ENCODE measurements around the gene GNAQ.

The GNAQ gene

DNA sequence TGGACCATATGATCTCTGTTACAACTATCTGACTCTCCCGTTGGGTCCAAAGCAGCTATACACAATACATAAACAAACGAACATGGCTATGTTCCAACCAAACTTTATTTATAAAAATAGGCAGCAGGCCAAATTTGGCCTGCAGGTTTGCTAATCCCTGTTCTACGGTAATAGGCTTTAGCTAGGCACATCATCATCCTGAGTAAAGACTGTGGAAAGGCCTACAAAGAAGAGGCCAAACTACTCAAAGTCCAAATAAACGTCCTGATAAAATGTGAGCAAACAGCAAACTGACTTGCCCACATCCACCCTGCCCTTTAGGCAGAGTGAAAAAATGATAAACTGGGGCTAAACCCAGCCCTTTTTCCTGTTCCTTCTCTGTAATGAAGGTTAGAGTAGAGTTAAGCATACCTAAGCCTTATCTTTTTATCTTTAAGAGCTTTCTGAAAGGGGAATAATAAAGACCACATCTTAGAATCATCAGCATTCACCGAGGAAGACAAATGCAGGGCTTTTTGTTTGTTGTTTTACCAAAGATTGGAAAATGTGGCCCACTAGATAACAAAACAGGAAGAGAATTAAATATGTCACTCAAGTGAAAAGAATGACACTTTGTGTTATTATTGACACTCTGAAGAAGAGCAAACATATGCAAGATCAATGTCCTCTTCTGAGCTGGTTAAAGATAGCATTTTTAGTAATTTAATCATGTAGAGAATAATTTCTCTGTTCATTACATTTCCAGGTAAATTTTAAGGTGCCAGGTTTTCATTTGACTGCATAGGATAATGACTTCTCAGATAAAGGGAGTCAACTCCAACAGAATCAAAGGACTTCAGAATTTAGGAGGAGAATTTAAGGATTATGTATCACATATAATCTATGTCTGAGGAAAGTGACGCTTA, 223.5 kb downstream of the GNAQ start:
- no peaks in the 10 kb centered on the region for H3K27me3 ChIP-seq (ENCODE audit: insufficient read depth, low read length, poor library complexity)
- DNase-seq (peak; percentile 9), ATAC-seq (ENCODE audit: insufficient read depth, low read depth) (peak; percentile 84)
- peaks cover 28% of the 10 kb centered on the region for H3K4me1 ChIP-seq (ENCODE audit: insufficient read depth, low read length)
- peaks cover 61% of the 10 kb centered on the region for H3K36me3 ChIP-seq (ENCODE audit: insufficient read depth, low read length)
- no peak overlapping the region for H3K4me2 ChIP-seq (ENCODE audit: insufficient read depth, low read length)
- peaks cover 47% of the 10 kb centered on the region for H3K79me2 ChIP-seq (ENCODE audit: insufficient read depth, low read length)
- H3K27ac ChIP-seq (ENCODE audit: low read length): peak overlapping the region; percentile 2; the same call in 1 of the 2 replicates
- no peak overlapping the region for H3K4me3 ChIP-seq (ENCODE audit: low read depth in 1 of 2, low read length in 2 of 2)
- TF ChIP-seq, protein P1, sequence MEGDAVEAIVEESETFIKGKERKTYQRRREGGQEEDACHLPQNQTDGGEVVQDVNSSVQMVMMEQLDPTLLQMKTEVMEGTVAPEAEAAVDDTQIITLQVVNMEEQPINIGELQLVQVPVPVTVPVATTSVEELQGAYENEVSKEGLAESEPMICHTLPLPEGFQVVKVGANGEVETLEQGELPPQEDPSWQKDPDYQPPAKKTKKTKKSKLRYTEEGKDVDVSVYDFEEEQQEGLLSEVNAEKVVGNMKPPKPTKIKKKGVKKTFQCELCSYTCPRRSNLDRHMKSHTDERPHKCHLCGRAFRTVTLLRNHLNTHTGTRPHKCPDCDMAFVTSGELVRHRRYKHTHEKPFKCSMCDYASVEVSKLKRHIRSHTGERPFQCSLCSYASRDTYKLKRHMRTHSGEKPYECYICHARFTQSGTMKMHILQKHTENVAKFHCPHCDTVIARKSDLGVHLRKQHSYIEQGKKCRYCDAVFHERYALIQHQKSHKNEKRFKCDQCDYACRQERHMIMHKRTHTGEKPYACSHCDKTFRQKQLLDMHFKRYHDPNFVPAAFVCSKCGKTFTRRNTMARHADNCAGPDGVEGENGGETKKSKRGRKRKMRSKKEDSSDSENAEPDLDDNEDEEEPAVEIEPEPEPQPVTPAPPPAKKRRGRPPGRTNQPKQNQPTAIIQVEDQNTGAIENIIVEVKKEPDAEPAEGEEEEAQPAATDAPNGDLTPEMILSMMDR (IDR thresholded peaks at IDR 0.05; ENCODE audit: borderline replicate concordance, extremely low read depth, low read length, poor library complexity, severe bottlenecking): no peak
- no peak for TF ChIP-seq EZH2 (IDR thresholded peaks at IDR 0.05; ENCODE audit: borderline replicate concordance, low read depth, low read length, severe bottlenecking)
- H2AFZ ChIP-seq (ENCODE audit: low read depth, low read length): no peak overlapping the region
- H3K9me3 ChIP-seq (ENCODE audit: insufficient read depth, low read length, severe bottlenecking): no peaks in the 10 kb centered on the region
- H3K9ac ChIP-seq (ENCODE audit: low read depth, low read length): no peak overlapping the region
- no peaks in the 10 kb centered on the region; the same call in 1 of the 2 replicates for H4K20me1 ChIP-seq (ENCODE audit: insufficient read depth, low read length)

DNA sequence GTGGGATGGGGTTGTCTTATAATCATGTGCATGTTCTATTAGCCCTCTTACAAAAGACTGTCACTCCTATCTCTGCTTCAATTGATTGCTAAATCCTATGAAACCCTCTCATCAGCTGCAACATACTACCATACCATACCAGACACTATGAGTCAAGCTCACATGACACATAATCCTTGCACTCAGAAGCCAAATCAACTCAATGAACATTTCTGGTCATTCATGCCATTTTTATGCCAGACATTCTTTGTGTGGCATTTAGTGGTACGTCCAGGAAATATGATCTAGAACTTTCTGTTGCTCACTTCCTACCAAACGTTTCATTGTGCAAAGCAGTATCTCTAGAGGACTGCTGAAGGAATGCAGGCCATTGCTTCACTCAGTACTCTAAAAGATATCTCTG, 224.3 kb downstream of the GNAQ start:
- Histone ChIP-seq H3K4me2 (ENCODE audit: insufficient read depth, low read length) (no peak overlapping the region), H3K27me3 (ENCODE audit: insufficient read depth, low read length, poor library complexity) (no peaks in the 10 kb centered on the region), H3K79me2 (ENCODE audit: insufficient read depth, low read length) (peaks cover 50% of the 10 kb centered on the region), H2AFZ (ENCODE audit: low read depth, low read length) (no peak overlapping the region), H3K9me3 (ENCODE audit: insufficient read depth, low read length, severe bottlenecking) (no peaks in the 10 kb centered on the region), H3K27ac (ENCODE audit: low read length) (no peak overlapping the region), H3K9ac (ENCODE audit: low read depth, low read length) (no peak overlapping the region), H3K36me3 (ENCODE audit: insufficient read depth, low read length) (peaks cover 57% of the 10 kb centered on the region), H3K4me1 (ENCODE audit: insufficient read depth, low read length) (peaks cover 28% of the 10 kb centered on the region), H4K20me1 (ENCODE audit: insufficient read depth, low read length) (no peaks in the 10 kb centered on the region; the same call in 1 of the 2 replicates), H3K4me3 (ENCODE audit: low read depth in 1 of 2, low read length in 2 of 2) (no peak overlapping the region)
- ATAC-seq (ENCODE audit: insufficient read depth, low read depth) (no peak), DNase-seq (no peak)
- TF ChIP-seq, protein P1 (IDR thresholded peaks at IDR 0.05; ENCODE audit: borderline replicate concordance, extremely low read depth, low read length, poor library complexity, severe bottlenecking): no peak
- TF ChIP-seq EZH2 (IDR thresholded peaks at IDR 0.05; ENCODE audit: borderline replicate concordance, low read depth, low read length, severe bottlenecking): no peak

DNA sequence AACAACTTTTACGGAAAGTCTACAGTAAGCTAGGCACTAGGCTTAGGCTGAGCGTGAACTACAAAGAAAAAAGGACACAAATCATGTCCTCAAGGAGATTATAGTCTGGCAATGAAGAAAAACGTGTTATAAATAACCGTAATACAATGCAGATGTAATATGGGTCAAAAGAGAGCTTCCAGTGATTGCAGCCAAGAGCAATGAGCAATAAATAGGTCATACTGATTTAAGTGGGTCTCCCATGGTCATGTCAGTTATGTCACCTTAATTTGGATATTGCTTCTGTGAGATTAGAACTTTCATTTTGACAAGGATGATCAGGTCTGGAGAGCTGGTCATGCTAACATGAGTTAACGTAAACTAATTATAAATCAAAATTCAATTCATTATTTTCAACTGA, 224.9 kb downstream of the GNAQ start:
- no peak for DNase-seq
- TF ChIP-seq EZH2 (IDR thresholded peaks at IDR 0.05; ENCODE audit: borderline replicate concordance, low read depth, low read length, severe bottlenecking): no peak
- peaks cover 50% of the 10 kb centered on the region for H3K79me2 ChIP-seq (ENCODE audit: insufficient read depth, low read length)

DNA sequence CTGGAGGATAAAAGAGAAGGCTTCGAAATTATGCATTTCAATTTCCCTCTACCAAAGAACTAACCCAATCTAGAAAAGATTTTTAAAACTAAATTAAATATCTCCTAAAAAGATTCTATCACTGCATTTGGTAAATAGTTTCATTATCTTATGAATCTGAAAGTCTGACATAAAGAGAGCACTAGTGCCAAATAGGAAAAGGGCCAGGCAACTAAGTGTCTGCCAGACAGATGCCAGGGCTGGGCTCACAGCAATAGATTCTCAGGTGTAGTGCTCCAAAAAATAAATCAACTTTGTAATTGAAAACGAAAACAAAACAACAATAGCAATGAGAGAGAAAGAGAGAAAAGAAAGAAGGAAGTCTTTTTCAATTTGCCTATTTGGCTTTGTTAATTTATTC, 225.8 kb downstream of the GNAQ start:
- H3K4me1 ChIP-seq (ENCODE audit: insufficient read depth, low read length): peaks cover 28% of the 10 kb centered on the region
- H4K20me1 ChIP-seq (ENCODE audit: insufficient read depth, low read length): no peaks in the 10 kb centered on the region; the same call in 1 of the 2 replicates
- H3K4me2 ChIP-seq (ENCODE audit: insufficient read depth, low read length): no peak overlapping the region
- no peak overlapping the region for H3K9ac ChIP-seq (ENCODE audit: low read depth, low read length)
- ATAC-seq (ENCODE audit: insufficient read depth, low read depth) (no peak), DNase-seq (no peak)
- H3K27ac ChIP-seq (ENCODE audit: low read length): no peak overlapping the region
- H3K36me3 ChIP-seq (ENCODE audit: insufficient read depth, low read length): peaks cover 46% of the 10 kb centered on the region
- no peak overlapping the region for H2AFZ ChIP-seq (ENCODE audit: low read depth, low read length)
- TF ChIP-seq, protein P1 (IDR thresholded peaks at IDR 0.05; ENCODE audit: borderline replicate concordance, extremely low read depth, low read length, poor library complexity, severe bottlenecking): no peak
- TF ChIP-seq EZH2 (IDR thresholded peaks at IDR 0.05; ENCODE audit: borderline replicate concordance, low read depth, low read length, severe bottlenecking): no peak
- peaks cover 56% of the 10 kb centered on the region for H3K79me2 ChIP-seq (ENCODE audit: insufficient read depth, low read length)
- no peaks in the 10 kb centered on the region for H3K27me3 ChIP-seq (ENCODE audit: insufficient read depth, low read length, poor library complexity)
- H3K9me3 ChIP-seq (ENCODE audit: insufficient read depth, low read length, severe bottlenecking): no peaks in the 10 kb centered on the region
- no peak overlapping the region for H3K4me3 ChIP-seq (ENCODE audit: low read depth in 1 of 2, low read length in 2 of 2)

More for the DNA sequence above, 224.9 kb downstream of the GNAQ start:
- Histone ChIP-seq H4K20me1 (ENCODE audit: insufficient read depth, low read length) (no peaks in the 10 kb centered on the region; the same call in 1 of the 2 replicates), H3K9ac (ENCODE audit: low read depth, low read length) (no peak overlapping the region), H3K27me3 (ENCODE audit: insufficient read depth, low read length, poor library complexity) (no peaks in the 10 kb centered on the region), H3K27ac (ENCODE audit: low read length) (0 out of 2 replicates have a peak overlapping the region, but pooled peaks have one; percentile 33), H3K4me1 (ENCODE audit: insufficient read depth, low read length) (peaks cover 28% of the 10 kb centered on the region), H2AFZ (ENCODE audit: low read depth, low read length) (no peak overlapping the region), H3K36me3 (ENCODE audit: insufficient read depth, low read length) (peaks cover 53% of the 10 kb centered on the region), H3K4me2 (ENCODE audit: insufficient read depth, low read length) (no peak overlapping the region), H3K4me3 (ENCODE audit: low read depth in 1 of 2, low read length in 2 of 2) (no peak overlapping the region), H3K9me3 (ENCODE audit: insufficient read depth, low read length, severe bottlenecking) (no peaks in the 10 kb centered on the region)
- no peak for ATAC-seq (ENCODE audit: insufficient read depth, low read depth)

All from DND-41 (cell line).